NAMALWA (cell line): Measurements from ENCODE around the gene NEMP1.
A peak's percentile ranks its signal among the peaks of the same experiment; 100 is the strongest.

Experiments
- DNase-seq: peaks from one replicate; pipeline ENCODE4 v3.0.0-alpha.2; 2015; ENCODE audit warnings: low spot score

The NEMP1 gene

GRCh38 chr12:57107456-57108155 is 29.0 kb upstream of the NEMP1 start:
- no peak for DNase-seq

- DNase-seq, result no peak
These were observed 27.6 kb upstream of the NEMP1 start for GRCh38 chr12:57106021-57106708.

- DNase-seq, result no peak
These were observed 26.6 kb upstream of the NEMP1 start for GRCh38 chr12:57105011-57105753.

GRCh38 chr12:57104292-57104910 is 25.8 kb upstream of the NEMP1 start:
- no peak for DNase-seq

GRCh38 chr12:57103856-57104255 is 25.3 kb upstream of the NEMP1 start:
- no peak for DNase-seq

GRCh38 chr12:57101892-57102695 is 23.5 kb upstream of the NEMP1 start:
- DNase-seq, result no peak

GRCh38 chr12:57099766-57100165 is 21.2 kb upstream of the NEMP1 start:
- DNase-seq, result no peak

- DNase-seq, result no peak
These were observed 20.6 kb upstream of the NEMP1 start for GRCh38 chr12:57099047-57099714.

GRCh38 chr12:57098546-57098945 is 20.0 kb upstream of the NEMP1 start:
- DNase-seq, result no peak

- no peak for DNase-seq
These were observed 18.9 kb upstream of the NEMP1 start for GRCh38 chr12:57097554-57097835.

GRCh38 chr12:57096748-57097553 is 18.4 kb upstream of the NEMP1 start:
- DNase-seq, result no peak

GRCh38 chr12:57096099-57096572 is 17.5 kb upstream of the NEMP1 start:
- DNase-seq, result no peak

GRCh38 chr12:57095440-57095839 is 16.8 kb upstream of the NEMP1 start:
- DNase-seq, result peak; percentile 17

GRCh38 chr12:57094208-57095160 is 15.9 kb upstream of the NEMP1 start:
- DNase-seq, result no peak

- peak; percentile 47 for DNase-seq
These were observed 15.0 kb upstream of the NEMP1 start for GRCh38 chr12:57093415-57094207.

- DNase-seq, result no peak
These were observed 14.4 kb upstream of the NEMP1 start for GRCh38 chr12:57092876-57093414.

GRCh38 chr12:57092529-57092862 is 13.9 kb upstream of the NEMP1 start:
- DNase-seq, result no peak
